ENCODE data around the gene LRBA. TPM values are rescaled to one million over a fixed set of nuclear protein-coding genes. Genes with fewer than 3 reads are reported as not detected.

The LRBA gene
- total and polyA plus RNA-seq, 2 donors (not counting 3 experiments of a cell fraction or from before 2014, with no cell fraction given) = 18.0 to 35.1 TPM

- Histone ChIP-seq H2AFZ (ENCODE audit: low read depth, low read length) (peak overlapping the region; percentile 37), H3K4me2 (ENCODE audit: insufficient read depth, low read length) (peak overlapping the region; percentile 48), H3K9ac (replicated peaks; ENCODE audit: extremely low read depth, insufficient read depth, low read length) (peak overlapping the region; percentile 72), H3K9me1 (replicated peaks; ENCODE audit: control insufficient read depth, extremely low read depth, insufficient read depth, low read length) (no peaks in the 10 kb centered on the region), H3K27me3 (ENCODE audit: control insufficient read depth in 2 of 2, insufficient read depth in 2 of 2, low read length in 2 of 2) (no peaks in the 10 kb centered on the region), H3K9me3 (replicated peaks; ENCODE audit: control insufficient read depth, insufficient read depth, low read length) (no peaks in the 10 kb centered on the region), H3K79me2 (ENCODE audit: control insufficient read depth, insufficient read depth, low read length) (no peaks in the 10 kb centered on the region), H3K4me1 (ENCODE audit: control insufficient read depth, extremely low read depth, insufficient read depth, low read length) (peaks cover 6% of the 10 kb centered on the region), H4K20me1 (replicated peaks; ENCODE audit: control insufficient read depth, extremely low read depth, insufficient read depth, low read length) (no peaks in the 10 kb centered on the region), H3K27ac (ENCODE audit: insufficient read depth, low read depth, low read length) (peak overlapping the region; percentile 96), H3K36me3 (ENCODE audit: control insufficient read depth in 2 of 2, extremely low read depth in 1 of 2, insufficient read depth in 2 of 2, low read length in 2 of 2) (no peaks in the 10 kb centered on the region), H3K4me3 (replicated peaks in 1 of 3; ENCODE audit: insufficient read depth in 1 of 3, low read depth in 1 of 3, low read length in 3 of 3) (peak overlapping the region in 1 of 3 experiments; percentile 23)
- intact Hi-C loops (cut with micrococcal nuclease) = loop anchor here (1.0 kb wide), 1 partner anchor 17 kb away; the partner anchor contains the start of gene LRBA
- ChIA-PET POLR2A (interaction anchor here (0.7 to 1.0 kb wide), 3 partner anchors 16 to 811 kb away, joined by 3 read pairs; no protein-coding TSS in a partner anchor), CTCF (interaction anchor here (0.6 to 1.0 kb wide), 2 partner anchors 66 to 94 kb away, joined by 3 read pairs; no protein-coding TSS in a partner anchor)
- dilution Hi-C loops (cut with MboI; ENCODE audit: extremely low pct_ligation_motif_present, low sequenced_read_pairs) = no loop called here
- peak; percentile 97 for DNase-seq (ENCODE audit: low read depth, low spot score)
- BruUV-seq (replicated peaks) = TSS peak; percentile 99
- peak; percentile 97 for FAIRE-seq
- TF ChIP-seq POLR2A (IDR thresholded peaks at IDR 0.05; ENCODE audit: low read depth, low read length) (peak; percentile 75), EZH2 (IDR thresholded peaks at IDR 0.05; ENCODE audit: borderline replicate concordance, low read depth, low read length, severe bottlenecking) (no peak), JUN (IDR thresholded peaks at IDR 0.05; ENCODE audit: borderline replicate concordance, insufficient read depth, insufficient read length, low read depth) (peak; percentile 99), POLR2AphosphoS5 (IDR thresholded peaks at IDR 0.05; ENCODE audit: insufficient read depth, low read depth, low read length) (peak; percentile 89), GATA2 (IDR thresholded peaks at IDR 0.05; ENCODE audit: insufficient read depth, insufficient read length, low read depth, low read length) (peak; percentile 93), MYC (IDR thresholded peaks at IDR 0.05; ENCODE audit: low read depth, low read length) (no peak), MAX (IDR thresholded peaks at IDR 0.05; ENCODE audit: insufficient read depth, insufficient read length) (no peak), FOS (IDR thresholded peaks at IDR 0.05; ENCODE audit: borderline replicate concordance, insufficient read depth, low read length) (peak; percentile 96), CTCF (IDR thresholded peaks at IDR 0.05; ENCODE audit: extremely low read depth in 1 of 2, insufficient read depth in 1 of 2, low read depth in 1 of 2, low read length in 2 of 2) (no peak)
Measured at GRCh38 chr4:151031831-151032605, 16.9 kb upstream of the LRBA start.
